HepG2 (cell line): Measurements from ENCODE around the gene TMEM184B. TPM values are rescaled to one million over a fixed set of nuclear protein-coding genes. Genes with fewer than 3 reads are reported as not detected.

Experiments
- ATAC-seq: fragments of 200-7000 bp; cut with Tn5 transposase; 3 replicates; pipeline ENCODE4 v1.9.1; 2020; ENCODE audit warnings: mild to moderate bottlenecking, moderate library complexity
- BruUV-seq: library from RNA; stranded (reverse); fragments of 400-500 nt; replicated peaks from 2 replicates; lab custom pipeline; 2021; lab: Mats Ljungman, UMichigan
- CTCF ChIA-PET: fragments of 300-600 bp; formaldehyde crosslinking; extraction: SDS; loops from one replicate; lab custom pipeline; 2021; ENCODE audit warnings: low total read pairs, inconsistent platforms, low intra/inter-chr PET ratio; lab: Yijun Ruan, JAX
- POLR2A ChIA-PET: fragments of 350-600 bp; sonication (Branson Sonifier 250); formaldehyde crosslinking; loops from one replicate; lab custom pipeline; 2020; ENCODE audit warnings: antibody characterized with exemption, inconsistent platforms; lab: Yijun Ruan, JAX
- DNase-seq: peaks from one replicate; pipeline ENCODE4 v3.0.0-alpha.2; 2015; ENCODE audit warnings: low spot score
- FAIRE-seq: peaks from 3 replicates; lab custom pipeline; 2011; peaks lifted over from hg19 to GRCh38; lab: Jason Lieb, UNC
- H2AFZ ChIP-seq: one replicate; pipeline ENCODE4 v1.6.1; 2011; ENCODE audit warnings: low read length, inconsistent platforms
- H3K27ac ChIP-seq: fragments of 300-600 bp; 3 replicates; pipeline ENCODE4 v1.8.0; 2011; ENCODE audit warnings: mixed run types, mild to moderate bottlenecking, mixed read lengths, low read length, inconsistent platforms; ENCODE audit not compliant: insufficient read depth; ENCODE audit errors: extremely low read length
- H3K27me3 ChIP-seq, 2 experiments: fragments of 200-600 bp in 1 of 2; 2 replicates in 1 of 2; 3 replicates in 1 of 2; pipeline versions ENCODE4 v1.6.0 to v1.8.0; 2011; ENCODE audit warnings: low read length in 2 of 2, mild to moderate bottlenecking in 2 of 2, moderate library complexity in 2 of 2, inconsistent platforms in 1 of 2; ENCODE audit not compliant: insufficient read depth in 2 of 2, control insufficient read depth in 1 of 2
- H3K36me3 ChIP-seq, 2 experiments: fragments of 200-600 bp in 1 of 2; replicated peaks in 1 of 2; 2 replicates in 1 of 2; 3 replicates in 1 of 2; pipeline versions ENCODE4 v1.5.1 to v1.8.0; 2011; ENCODE audit warnings: low read length in 2 of 2, inconsistent platforms in 1 of 2; ENCODE audit not compliant: insufficient read depth in 2 of 2, control insufficient read depth in 1 of 2
- H3K4me1 ChIP-seq: 2 replicates; pipeline ENCODE4 v1.5.1; 2012; ENCODE audit warnings: low read length, inconsistent platforms; ENCODE audit not compliant: insufficient read depth
- H3K4me2 ChIP-seq: 2 replicates; pipeline ENCODE4 v1.6.0; 2011; ENCODE audit warnings: low read depth, low read length, inconsistent platforms
- H3K4me3 ChIP-seq, 3 experiments: fragments of 200-600 bp in 1 of 3; sonication (generic), shearing (Covaris generic) in 1 of 3; replicated peaks in 1 of 3; 2 replicates each; pipeline ENCODE4 v1.5.1; 2011 to 2016; ENCODE audit warnings: low read length in 3 of 3, inconsistent platforms in 2 of 3, low read depth in 2 of 3, mild to moderate bottlenecking in 2 of 3, control low read depth in 1 of 3, mixed read lengths in 1 of 3; ENCODE audit not compliant: insufficient read depth in 1 of 3
- H3K79me2 ChIP-seq: one replicate; pipeline ENCODE4 v1.6.1; 2011; ENCODE audit warnings: low read length, inconsistent platforms; ENCODE audit not compliant: insufficient read depth
- H3K9ac ChIP-seq: 2 replicates; pipeline ENCODE4 v1.6.0; 2011; ENCODE audit warnings: mild to moderate bottlenecking, low read depth, low read length, inconsistent platforms; ENCODE audit not compliant: insufficient read depth
- H3K9me3 ChIP-seq: 2 replicates; pipeline ENCODE4 v1.5.1; 2012; ENCODE audit warnings: mild to moderate bottlenecking, low read length
- H4K20me1 ChIP-seq: 2 replicates; pipeline ENCODE4 v1.6.0; 2011; ENCODE audit warnings: inconsistent platforms, mild to moderate bottlenecking, low read length, moderate library complexity; ENCODE audit not compliant: insufficient read depth
- CENPT ChIP-seq: sonication (generic); formaldehyde crosslinking; IDR thresholded peaks from 2 replicates; pipeline ENCODE4 v1.8.0; 2022; ENCODE audit warnings: low read depth, mild to moderate bottlenecking, moderate library complexity, missing genetic modification reagents
- FLYWCH1 ChIP-seq: sonication (generic); formaldehyde crosslinking; IDR thresholded peaks from 2 replicates; pipeline ENCODE4 v1.8.1; 2023; ENCODE audit warnings: mild to moderate bottlenecking, missing genetic modification reagents
- GPN1 ChIP-seq: sonication (generic); formaldehyde crosslinking; IDR thresholded peaks from 2 replicates; pipeline ENCODE4 v1.5.1; 2020; ENCODE audit warnings: missing genetic modification reagents, borderline replicate concordance
- MBD4 ChIP-seq: IDR thresholded peaks from 2 replicates; pipeline ENCODE4 v1.6.1; 2012; ENCODE audit warnings: low read length, inconsistent platforms, borderline replicate concordance
- NR2F1 ChIP-seq, 2 experiments: fragments of 450-650 bp in 1 of 2; formaldehyde crosslinking in 1 of 2; IDR thresholded peaks; 2 replicates each; pipeline versions ENCODE4 v1.5.0 to v1.6.1; 2016 to 2020; ENCODE audit warnings: mild to moderate bottlenecking in 1 of 2, missing compliant biosample characterization in 1 of 2, missing genetic modification reagents in 1 of 2, moderate library complexity in 1 of 2
- SOX13 ChIP-seq, 3 experiments: fragments of 450-650 bp in 1 of 3; sonication (generic) in 1 of 3; formaldehyde crosslinking in 1 of 3; IDR thresholded peaks in 2 of 3; conservative IDR thresholded peaks in 1 of 3; 2 replicates each; pipeline versions ENCODE4 v1.5.0 to v1.6.1; 2016 to 2020; ENCODE audit warnings: antibody characterized with exemption in 1 of 3, mild to moderate bottlenecking in 1 of 3, missing compliant biosample characterization in 1 of 3, missing genetic modification reagents in 1 of 3, moderate library complexity in 1 of 3
- SP140L ChIP-seq: sonication (generic); formaldehyde crosslinking; IDR thresholded peaks from 2 replicates; pipeline ENCODE4 v1.4.0; 2020; ENCODE audit warnings: missing genetic modification reagents, borderline replicate concordance
- ZBTB20 ChIP-seq: sonication (generic); formaldehyde crosslinking; IDR thresholded peaks from 2 replicates; pipeline ENCODE4 v1.8.1; 2023; ENCODE audit warnings: missing genetic modification reagents, low read depth, mild to moderate bottlenecking, borderline replicate concordance
- ZFAT ChIP-seq: sonication (generic); formaldehyde crosslinking; conservative IDR thresholded peaks from 2 replicates; pipeline ENCODE4 v1.8.1; 2023; ENCODE audit warnings: missing genetic modification reagents, inconsistent platforms
- ZNF143 ChIP-seq: sonication (generic); formaldehyde crosslinking; IDR thresholded peaks from 2 replicates; pipeline ENCODE4 v1.4.0; 2020; ENCODE audit warnings: missing genetic modification reagents
- ZNF546 ChIP-seq: sonication (generic); formaldehyde crosslinking; conservative IDR thresholded peaks from 2 replicates; pipeline ENCODE4 v1.8.1; 2023; ENCODE audit warnings: mild to moderate bottlenecking, missing genetic modification reagents
- ZNF557 ChIP-seq: sonication (generic); formaldehyde crosslinking; IDR thresholded peaks from 2 replicates; pipeline ENCODE4 v1.4.0; 2020; ENCODE audit warnings: missing genetic modification reagents
- ZNF724P ChIP-seq: sonication (generic); formaldehyde crosslinking; IDR thresholded peaks from 2 replicates; pipeline ENCODE4 v1.8.0; 2022; ENCODE audit warnings: missing genetic modification reagents, borderline replicate concordance
- ZNF781 ChIP-seq: sonication (generic); formaldehyde crosslinking; IDR thresholded peaks from 2 replicates; pipeline ENCODE4 v1.5.1; 2020; ENCODE audit warnings: borderline replicate concordance, mild to moderate bottlenecking, missing genetic modification reagents; ENCODE audit errors: not compliant biosample characterization
- WGBS: methylation state at CpG from one replicate; pipeline ENCODE4 v1.1.6; 2017; ENCODE audit warnings: low lambda C conversion rate; 5-methylcytosine and 5-hydroxymethylcytosine counted together
- in situ Hi-C: cut with HindIII; loops from 2 replicates; pipeline ENCODE4 v1.10.0; 2017; ENCODE audit warnings: low pct_unique_long_range_greater_than_20kb; ENCODE audit not compliant: extremely low pct_ligation_motif_present
- intact Hi-C: fragments of 100-400 bp; cut with micrococcal nuclease; formaldehyde crosslinking; loops from one replicate; pipeline ENCODE4 v1.10.0; 2022; ENCODE audit not compliant: unreplicated experiment
- polyA plus RNA-seq, 8 experiments: library from polyadenylated mRNA; depleted of rRNA in 3 of 8; stranded (reverse) in 7 of 8; unstranded in 1 of 8; fragments of >200 nt; fragmentation: Illumina TruSeq in 4 of 8; extraction: Trizol in 4 of 8; gene quantifications; 2 replicates each; pipeline versions ENCODE4 v1.2.1 to v1.2.3, GENCODE V29; 2011 to 2016; ENCODE audit warnings: low read depth in 4 of 8, missing spikeins in 1 of 8, mixed read lengths in 1 of 8; ENCODE audit not compliant: insufficient read depth in 1 of 8
- total RNA-seq, 5 experiments: library from RNA; depleted of rRNA; stranded (reverse); fragments of >200 nt; fragmentation: Illumina TruSeq; extraction: Trizol; gene quantifications; 2 replicates each; pipeline ENCODE4 v1.2.3, GENCODE V29; 2016; ENCODE audit warnings: low read depth in 1 of 5
- TF ChIP-seq, protein P1 (sequence below): fragments of 450-650 bp; IDR thresholded peaks from 2 replicates; pipeline ENCODE4 v1.6.1; 2017
- TF ChIP-seq, protein P2 (sequence below): IDR thresholded peaks from 2 replicates; pipeline ENCODE4 v1.6.1; 2016; ENCODE audit warnings: missing compliant biosample characterization, missing genetic modification reagents, borderline replicate concordance
- TF ChIP-seq, protein P3 (sequence below): IDR thresholded peaks from 2 replicates; pipeline ENCODE4 v1.6.1; 2018; ENCODE audit warnings: missing genetic modification reagents

Gene TMEM184B
- total and polyA plus RNA-seq, 2 of the 13 experiments (the other 11 are each of a cell fraction or from before 2014, with no cell fraction given), result 15.9 to 16.0 TPM

DNA sequence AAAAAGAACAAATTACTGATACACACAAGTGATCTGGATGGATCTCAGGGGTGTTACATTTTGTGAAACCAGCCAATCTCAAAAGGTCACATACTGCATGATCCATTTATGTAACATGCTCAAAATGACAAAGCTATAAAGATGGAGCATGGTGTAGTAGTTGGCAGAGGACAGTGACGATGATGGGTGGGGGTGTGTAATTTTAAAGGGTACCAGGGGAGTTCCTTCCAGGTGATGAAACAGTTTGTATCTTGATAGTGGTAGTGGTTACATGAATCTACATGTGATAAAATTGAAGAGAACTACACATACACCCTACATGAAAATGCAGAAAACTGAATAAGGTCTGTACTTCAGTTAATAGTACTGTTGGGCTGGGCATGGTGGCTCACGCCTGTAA is 17.1 kb downstream of the TMEM184B start (continued):
- TF ChIP-seq, protein P1, sequence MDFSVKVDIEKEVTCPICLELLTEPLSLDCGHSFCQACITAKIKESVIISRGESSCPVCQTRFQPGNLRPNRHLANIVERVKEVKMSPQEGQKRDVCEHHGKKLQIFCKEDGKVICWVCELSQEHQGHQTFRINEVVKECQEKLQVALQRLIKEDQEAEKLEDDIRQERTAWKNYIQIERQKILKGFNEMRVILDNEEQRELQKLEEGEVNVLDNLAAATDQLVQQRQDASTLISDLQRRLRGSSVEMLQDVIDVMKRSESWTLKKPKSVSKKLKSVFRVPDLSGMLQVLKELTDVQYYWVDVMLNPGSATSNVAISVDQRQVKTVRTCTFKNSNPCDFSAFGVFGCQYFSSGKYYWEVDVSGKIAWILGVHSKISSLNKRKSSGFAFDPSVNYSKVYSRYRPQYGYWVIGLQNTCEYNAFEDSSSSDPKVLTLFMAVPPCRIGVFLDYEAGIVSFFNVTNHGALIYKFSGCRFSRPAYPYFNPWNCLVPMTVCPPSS, result no peak
- TF ChIP-seq ZNF143 (CRISPR knock-in tag), result no peak
- TF ChIP-seq, all 625 proteins: peak for 0

DNA sequence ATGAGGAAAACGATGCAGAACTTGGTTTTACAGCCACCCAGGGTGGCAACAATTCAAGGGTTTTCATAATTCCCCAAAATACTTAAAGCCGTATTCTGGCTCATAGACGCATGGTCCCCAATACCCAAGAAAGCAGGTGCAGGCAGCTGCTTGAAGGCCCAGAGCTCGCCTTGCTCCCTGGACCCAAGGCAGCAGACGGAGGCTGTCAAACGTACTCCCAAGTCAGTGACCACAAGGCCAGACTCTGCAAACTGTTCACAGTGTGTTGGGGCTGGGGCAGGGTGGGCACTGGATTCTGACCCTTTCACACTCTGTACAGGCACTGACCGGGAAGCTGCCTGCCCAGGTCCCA is 21.5 kb downstream of the TMEM184B start:
- Histone ChIP-seq H2AFZ (no peak overlapping the region), H4K20me1 (0 out of 2 replicates have a peak, but pooled peaks cover 7% of the 10 kb centered on the region), H3K9ac (no peak overlapping the region), H3K27me3 (no peaks in the 10 kb centered on the region), H3K4me3 (no peak overlapping the region), H3K4me2 (no peak overlapping the region)
- ATAC-seq (no peak), DNase-seq (no peak)
- in situ Hi-C loops, result no loop called here
- POLR2A ChIA-PET, result no interaction called here
- TF ChIP-seq ZNF724P (no peak), GPN1 (CRISPR knock-in tag) (no peak), ZNF557 (CRISPR knock-in tag) (no peak), ZFAT (CRISPR knock-in tag) (no peak), ZBTB20 (CRISPR knock-in tag) (no peak), ZNF546 (CRISPR knock-in tag) (no peak), SOX13 (IDR thresholded peaks at IDR 0.05) (no peak), SOX13 (CRISPR knock-in tag; conservative IDR thresholded peaks at IDR 0.05 in 1 of 2, IDR thresholded peaks at IDR 0.05 in 1 of 2) (no peak), MBD4 (no peak), ZNF781 (CRISPR knock-in tag) (no peak), FLYWCH1 (CRISPR knock-in tag) (no peak), CENPT (CRISPR knock-in tag) (no peak), SP140L (CRISPR knock-in tag) (no peak), NR2F1 (CRISPR knock-in tag; IDR thresholded peaks at IDR 0.05) (no peak)
- TF ChIP-seq, protein P2, sequence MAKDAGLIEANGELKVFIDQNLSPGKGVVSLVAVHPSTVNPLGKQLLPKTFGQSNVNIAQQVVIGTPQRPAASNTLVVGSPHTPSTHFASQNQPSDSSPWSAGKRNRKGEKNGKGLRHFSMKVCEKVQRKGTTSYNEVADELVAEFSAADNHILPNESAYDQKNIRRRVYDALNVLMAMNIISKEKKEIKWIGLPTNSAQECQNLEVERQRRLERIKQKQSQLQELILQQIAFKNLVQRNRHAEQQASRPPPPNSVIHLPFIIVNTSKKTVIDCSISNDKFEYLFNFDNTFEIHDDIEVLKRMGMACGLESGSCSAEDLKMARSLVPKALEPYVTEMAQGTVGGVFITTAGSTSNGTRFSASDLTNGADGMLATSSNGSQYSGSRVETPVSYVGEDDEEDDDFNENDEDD (CRISPR knock-in tag), result no peak
- TF ChIP-seq, protein P3, sequence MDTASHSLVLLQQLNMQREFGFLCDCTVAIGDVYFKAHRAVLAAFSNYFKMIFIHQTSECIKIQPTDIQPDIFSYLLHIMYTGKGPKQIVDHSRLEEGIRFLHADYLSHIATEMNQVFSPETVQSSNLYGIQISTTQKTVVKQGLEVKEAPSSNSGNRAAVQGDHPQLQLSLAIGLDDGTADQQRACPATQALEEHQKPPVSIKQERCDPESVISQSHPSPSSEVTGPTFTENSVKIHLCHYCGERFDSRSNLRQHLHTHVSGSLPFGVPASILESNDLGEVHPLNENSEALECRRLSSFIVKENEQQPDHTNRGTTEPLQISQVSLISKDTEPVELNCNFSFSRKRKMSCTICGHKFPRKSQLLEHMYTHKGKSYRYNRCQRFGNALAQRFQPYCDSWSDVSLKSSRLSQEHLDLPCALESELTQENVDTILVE (CRISPR knock-in tag), result no peak
- TF ChIP-seq, all 625 proteins: peak for 0
- FAIRE-seq, result no peak
- H3K27ac ChIP-seq, result no peak overlapping the region
- no TSS peak for BruUV-seq
- peaks cover 11% of the 10 kb centered on the region for H3K79me2 ChIP-seq
- no peaks in the 10 kb centered on the region for H3K9me3 ChIP-seq
- CTCF ChIA-PET, result no interaction called here
- peaks cover 5 to 11% of the 10 kb centered on the region in 2 experiments; a peak in 4 of 5 replicates for H3K36me3 ChIP-seq
- no peaks in the 10 kb centered on the region for H3K4me1 ChIP-seq
- intact Hi-C loops, result no loop called here
- WGBS, result 98% methylated on average over 3 of the region's 7 CpGs
